C4-2B (cell line): ENCODE results near the gene COG1.

ENCODE experiments used
- ZFX ChIP-seq: fragments of 450-650 bp; IDR thresholded peaks from 2 replicates; pipeline ENCODE4 v1.6.1; 2017
- TF ChIP-seq, protein P1 (sequence below): fragments of 450-650 bp; conservative IDR thresholded peaks from 2 replicates; pipeline ENCODE4 v1.5.1; 2017; ENCODE audit warnings: mild to moderate bottlenecking

DNA sequence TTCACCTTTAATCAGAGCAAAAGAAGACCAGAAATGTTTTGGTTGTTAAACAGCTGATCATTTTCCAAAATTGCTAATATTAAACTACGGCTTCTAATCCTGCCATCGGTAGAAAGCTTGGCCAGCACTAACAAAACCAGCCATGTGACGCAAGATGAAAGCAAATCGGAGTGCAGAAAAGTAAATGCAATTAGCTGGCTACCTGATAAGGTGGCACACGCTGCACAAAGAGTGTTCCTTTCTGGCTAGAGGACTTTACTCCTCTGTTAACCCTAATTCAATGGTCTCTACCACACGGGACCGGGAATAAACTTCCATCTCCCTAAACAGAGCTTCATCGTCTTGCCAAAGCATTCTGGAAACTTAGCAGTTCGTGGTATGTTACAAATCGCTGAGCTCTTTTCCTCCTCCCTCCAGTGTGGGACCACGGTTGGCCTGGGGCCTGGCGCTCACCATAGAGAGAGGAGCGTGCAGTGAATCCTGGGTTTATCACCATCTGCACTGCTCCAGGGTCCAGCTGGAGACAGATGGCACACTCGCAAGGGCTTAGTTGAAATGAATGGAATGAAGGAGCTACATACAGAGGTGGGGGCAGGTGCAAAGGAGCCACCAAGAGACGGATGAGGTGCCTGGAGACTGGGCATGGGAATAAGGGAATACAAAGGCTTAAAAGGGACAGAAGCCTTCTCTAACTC, 10.1 kb upstream of the COG1 start:
- TF ChIP-seq, protein P1, sequence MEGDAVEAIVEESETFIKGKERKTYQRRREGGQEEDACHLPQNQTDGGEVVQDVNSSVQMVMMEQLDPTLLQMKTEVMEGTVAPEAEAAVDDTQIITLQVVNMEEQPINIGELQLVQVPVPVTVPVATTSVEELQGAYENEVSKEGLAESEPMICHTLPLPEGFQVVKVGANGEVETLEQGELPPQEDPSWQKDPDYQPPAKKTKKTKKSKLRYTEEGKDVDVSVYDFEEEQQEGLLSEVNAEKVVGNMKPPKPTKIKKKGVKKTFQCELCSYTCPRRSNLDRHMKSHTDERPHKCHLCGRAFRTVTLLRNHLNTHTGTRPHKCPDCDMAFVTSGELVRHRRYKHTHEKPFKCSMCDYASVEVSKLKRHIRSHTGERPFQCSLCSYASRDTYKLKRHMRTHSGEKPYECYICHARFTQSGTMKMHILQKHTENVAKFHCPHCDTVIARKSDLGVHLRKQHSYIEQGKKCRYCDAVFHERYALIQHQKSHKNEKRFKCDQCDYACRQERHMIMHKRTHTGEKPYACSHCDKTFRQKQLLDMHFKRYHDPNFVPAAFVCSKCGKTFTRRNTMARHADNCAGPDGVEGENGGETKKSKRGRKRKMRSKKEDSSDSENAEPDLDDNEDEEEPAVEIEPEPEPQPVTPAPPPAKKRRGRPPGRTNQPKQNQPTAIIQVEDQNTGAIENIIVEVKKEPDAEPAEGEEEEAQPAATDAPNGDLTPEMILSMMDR = no peak
- TF ChIP-seq ZFX = no peak
